Upper lobe of left lung (tissue), 4 donors: ENCODE results near the gene PLVAP.

Experiments used
- EP300 ChIP-seq, 4 donors: sonication (generic); formaldehyde crosslinking; IDR thresholded peaks; one replicate each; pipeline ENCODE4 v1.5.1; 2017; ENCODE audit warnings: antibody characterized with exemption in 4 of 4, control low read depth in 2 of 4
- POLR2A ChIP-seq, 4 donors: fragments of 450-650 bp; IDR thresholded peaks; one replicate each; pipeline ENCODE4 v1.5.1; 2016 to 2017; ENCODE audit warnings: antibody characterized with exemption in 4 of 4, mild to moderate bottlenecking in 2 of 4
- POLR2AphosphoS5 ChIP-seq, 2 donors: sonication (generic); formaldehyde crosslinking; IDR thresholded peaks; one replicate each; pipeline ENCODE4 v1.5.1; 2017; ENCODE audit warnings: antibody characterized with exemption in 2 of 2
- TF ChIP-seq, protein P1 (sequence below), 6 experiments: fragments of 450-650 bp in 4 of 6; fragments of 200-600 bp in 2 of 6; sonication (generic) in 2 of 6; IDR thresholded peaks; one replicate each; pipeline ENCODE4 v1.5.1; 2016 to 2019; ENCODE audit warnings: antibody characterized with exemption in 6 of 6

DNA sequence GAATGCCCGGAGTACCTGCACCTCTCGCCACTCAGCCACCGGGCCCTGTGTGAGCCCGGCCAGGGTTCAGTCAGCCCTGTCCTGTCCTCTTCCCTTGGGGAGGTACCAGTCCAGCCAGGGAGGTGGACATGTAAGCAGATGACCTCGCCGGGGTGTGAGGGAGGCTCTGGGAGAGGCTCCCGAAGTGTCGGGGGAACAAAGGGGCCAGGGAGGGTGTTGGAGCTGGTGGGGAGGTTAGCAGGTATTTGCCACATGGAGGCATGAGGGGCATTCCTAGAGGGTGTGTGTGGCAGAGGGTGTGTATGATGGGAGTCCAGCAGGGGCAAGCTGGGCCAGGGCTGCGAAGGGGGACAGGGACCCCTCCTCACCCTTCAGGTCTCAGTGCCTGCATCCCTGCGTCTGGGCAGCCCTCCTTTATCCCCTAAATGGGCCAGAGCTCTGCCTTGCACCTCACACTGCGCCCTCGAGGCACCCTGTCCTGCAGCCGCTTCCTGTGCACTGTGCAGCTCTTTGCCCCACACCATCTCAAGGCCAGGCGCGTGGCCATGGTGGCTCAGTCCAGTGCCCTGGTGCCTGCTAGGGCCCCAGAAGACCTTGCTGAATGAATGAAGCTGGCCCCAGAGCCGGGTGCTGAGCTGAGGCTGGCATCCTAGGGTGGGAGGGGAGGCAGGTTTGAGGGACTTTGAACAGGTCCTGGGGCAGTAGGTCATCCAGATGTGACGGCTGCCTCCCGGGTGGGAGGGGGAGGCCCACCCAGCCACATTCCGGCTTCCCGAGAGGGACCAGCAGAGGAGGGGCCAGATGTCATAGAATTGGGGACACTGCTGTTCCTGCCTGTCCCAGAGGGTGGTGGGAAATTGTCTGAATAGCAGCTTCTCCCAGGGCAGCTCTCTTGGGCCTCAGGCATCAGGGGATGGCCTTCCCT, 64.7 kb downstream of the PLVAP start:
- TF ChIP-seq, protein P1, sequence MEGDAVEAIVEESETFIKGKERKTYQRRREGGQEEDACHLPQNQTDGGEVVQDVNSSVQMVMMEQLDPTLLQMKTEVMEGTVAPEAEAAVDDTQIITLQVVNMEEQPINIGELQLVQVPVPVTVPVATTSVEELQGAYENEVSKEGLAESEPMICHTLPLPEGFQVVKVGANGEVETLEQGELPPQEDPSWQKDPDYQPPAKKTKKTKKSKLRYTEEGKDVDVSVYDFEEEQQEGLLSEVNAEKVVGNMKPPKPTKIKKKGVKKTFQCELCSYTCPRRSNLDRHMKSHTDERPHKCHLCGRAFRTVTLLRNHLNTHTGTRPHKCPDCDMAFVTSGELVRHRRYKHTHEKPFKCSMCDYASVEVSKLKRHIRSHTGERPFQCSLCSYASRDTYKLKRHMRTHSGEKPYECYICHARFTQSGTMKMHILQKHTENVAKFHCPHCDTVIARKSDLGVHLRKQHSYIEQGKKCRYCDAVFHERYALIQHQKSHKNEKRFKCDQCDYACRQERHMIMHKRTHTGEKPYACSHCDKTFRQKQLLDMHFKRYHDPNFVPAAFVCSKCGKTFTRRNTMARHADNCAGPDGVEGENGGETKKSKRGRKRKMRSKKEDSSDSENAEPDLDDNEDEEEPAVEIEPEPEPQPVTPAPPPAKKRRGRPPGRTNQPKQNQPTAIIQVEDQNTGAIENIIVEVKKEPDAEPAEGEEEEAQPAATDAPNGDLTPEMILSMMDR (IDR thresholded peaks at IDR 0.05) = no peak
- no peak for TF ChIP-seq POLR2A (IDR thresholded peaks at IDR 0.05)
- TF ChIP-seq EP300 (IDR thresholded peaks at IDR 0.05) = no peak
- no peak for TF ChIP-seq POLR2AphosphoS5 (IDR thresholded peaks at IDR 0.05)
